ENCODE measurements around the gene CHST12. TPM values are rescaled to one million over a fixed set of nuclear protein-coding genes. Genes with fewer than 3 reads are reported as not detected.

Gene CHST12
- total RNA-seq, 3 donors from 2014 or later = 6.2 to 15.0 (median 7.2) TPM

- TF ChIP-seq POLR2AphosphoS5 (IDR thresholded peaks at IDR 0.05) (no peak), POLR2A (IDR thresholded peaks at IDR 0.05) (no peak), CTCF (IDR thresholded peaks at IDR 0.05) (no peak)
These were observed 30.3 kb upstream of the CHST12 start for GRCh38 chr7:2373124-2373556.

GRCh38 chr7:2373646-2374045 lies 29.8 kb upstream of the CHST12 start:
- Histone ChIP-seq H3K27me3 (no peaks in the 10 kb centered on the region), H3K27ac (no peak overlapping the region), H3K4me1 (peaks cover 0 to 12% of the 10 kb centered on the region in 2 donors), H3K36me3 (peaks cover 14% of the 10 kb centered on the region), H3K4me3 (no peak overlapping the region), H3K9me3 (no peaks in the 10 kb centered on the region)
- no peak for DNase-seq (ENCODE audit: low spot score in 2 of 2)
- intact Hi-C loops (cut with DNase I; ENCODE audit: low total_unique reads) = no loop called here
- TF ChIP-seq POLR2A (IDR thresholded peaks at IDR 0.05) = no peak
- TF ChIP-seq CTCF (IDR thresholded peaks at IDR 0.05) = no peak
- no peak for TF ChIP-seq POLR2AphosphoS5 (IDR thresholded peaks at IDR 0.05)

More at GRCh38 chr7:2373124-2373556, 30.3 kb upstream of the CHST12 start:
- H3K4me1 ChIP-seq = peaks cover 0 to 12% of the 10 kb centered on the region in 2 donors
- H3K4me3 ChIP-seq = no peak overlapping the region
- no peak overlapping the region for H3K27ac ChIP-seq
- H3K9me3 ChIP-seq = no peaks in the 10 kb centered on the region
- intact Hi-C loops (cut with DNase I; ENCODE audit: low total_unique reads) = no loop called here
- H3K36me3 ChIP-seq = peaks cover 14% of the 10 kb centered on the region
- H3K27me3 ChIP-seq = no peaks in the 10 kb centered on the region
- DNase-seq (ENCODE audit: low spot score in 2 of 2) = peak in 1 of 2 donors; percentile 53

- H3K27ac ChIP-seq = peak overlapping the region in 1 of 2 donors; percentile 20
- no peak for DNase-seq (ENCODE audit: low spot score in 2 of 2)
- peaks cover 0 to 12% of the 10 kb centered on the region in 2 donors for H3K4me1 ChIP-seq
- peaks cover 14% of the 10 kb centered on the region for H3K36me3 ChIP-seq
- H3K27me3 ChIP-seq = no peaks in the 10 kb centered on the region
- H3K4me3 ChIP-seq = no peak overlapping the region
- no peak for TF ChIP-seq POLR2AphosphoS5 (IDR thresholded peaks at IDR 0.05)
- TF ChIP-seq POLR2A (IDR thresholded peaks at IDR 0.05) = no peak
- no peak for TF ChIP-seq CTCF (IDR thresholded peaks at IDR 0.05)
- intact Hi-C loops (cut with DNase I; ENCODE audit: low total_unique reads) = no loop called here
- H3K9me3 ChIP-seq = no peaks in the 10 kb centered on the region
These were observed 29.0 kb upstream of the CHST12 start for GRCh38 chr7:2374401-2374800.

- no peak overlapping the region for H3K4me3 ChIP-seq
- DNase-seq (ENCODE audit: low spot score in 2 of 2) = no peak
- intact Hi-C loops (cut with DNase I; ENCODE audit: low total_unique reads) = no loop called here
- H3K4me1 ChIP-seq = peaks cover 0 to 12% of the 10 kb centered on the region in 2 donors
- peaks cover 17% of the 10 kb centered on the region for H3K36me3 ChIP-seq
- no peaks in the 10 kb centered on the region for H3K27me3 ChIP-seq
- H3K9me3 ChIP-seq = no peaks in the 10 kb centered on the region
- H3K27ac ChIP-seq = peak overlapping the region in 1 of 2 donors; percentile 20
- TF ChIP-seq POLR2AphosphoS5 (IDR thresholded peaks at IDR 0.05) (no peak), CTCF (IDR thresholded peaks at IDR 0.05) (no peak), POLR2A (IDR thresholded peaks at IDR 0.05) (no peak)
These were observed 28.3 kb upstream of the CHST12 start for GRCh38 chr7:2374830-2375728.
